Measurements from ENCODE around the gene PRDM1.

DNA sequence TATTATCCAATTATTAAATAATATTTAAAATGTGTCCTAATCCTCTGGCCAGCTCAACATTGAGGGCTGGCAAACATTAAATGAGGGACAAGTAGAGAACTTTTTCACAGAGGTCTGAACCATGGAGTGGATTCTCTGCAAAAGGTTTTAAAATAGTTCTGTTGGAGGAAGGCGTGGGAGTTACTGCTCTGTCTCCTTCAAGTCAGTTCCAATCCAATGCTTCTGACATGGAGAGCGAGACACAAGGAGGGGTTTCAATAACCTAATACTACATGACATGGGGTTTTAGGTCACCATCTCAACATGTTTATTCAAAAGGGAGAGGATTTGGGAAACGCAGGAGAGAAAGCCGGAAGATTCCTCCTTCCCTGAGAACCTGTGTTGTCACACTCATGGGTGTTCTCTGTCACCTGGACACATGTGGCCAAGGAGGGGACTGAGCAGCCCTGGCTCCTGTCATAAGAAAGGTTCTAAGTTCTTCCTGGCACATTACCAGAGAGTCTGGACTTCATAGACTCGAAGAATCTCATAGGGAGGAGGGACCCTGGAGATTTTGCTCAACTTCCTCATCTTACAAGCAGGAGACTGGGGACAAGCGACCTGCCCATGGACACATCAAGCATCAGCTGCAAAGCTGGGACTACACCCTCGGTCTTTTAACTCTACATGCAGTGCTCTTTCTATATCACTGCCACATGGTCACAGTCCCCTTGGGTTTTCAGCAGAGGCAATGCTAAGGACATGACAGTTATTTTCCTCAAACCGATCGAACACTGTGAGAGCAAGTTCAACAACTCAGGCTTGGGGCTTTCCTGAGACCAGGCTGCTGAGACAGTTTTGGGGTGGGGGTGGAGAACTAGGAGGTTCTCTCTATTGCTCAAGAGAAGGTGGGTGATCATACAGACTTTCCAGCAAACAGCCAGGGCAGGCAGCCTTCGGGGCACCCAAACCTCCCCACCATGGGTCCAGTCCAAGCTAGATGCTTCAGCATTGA lies 38.6 kb downstream of the PRDM1 start:
- TF ChIP-seq, protein P1, sequence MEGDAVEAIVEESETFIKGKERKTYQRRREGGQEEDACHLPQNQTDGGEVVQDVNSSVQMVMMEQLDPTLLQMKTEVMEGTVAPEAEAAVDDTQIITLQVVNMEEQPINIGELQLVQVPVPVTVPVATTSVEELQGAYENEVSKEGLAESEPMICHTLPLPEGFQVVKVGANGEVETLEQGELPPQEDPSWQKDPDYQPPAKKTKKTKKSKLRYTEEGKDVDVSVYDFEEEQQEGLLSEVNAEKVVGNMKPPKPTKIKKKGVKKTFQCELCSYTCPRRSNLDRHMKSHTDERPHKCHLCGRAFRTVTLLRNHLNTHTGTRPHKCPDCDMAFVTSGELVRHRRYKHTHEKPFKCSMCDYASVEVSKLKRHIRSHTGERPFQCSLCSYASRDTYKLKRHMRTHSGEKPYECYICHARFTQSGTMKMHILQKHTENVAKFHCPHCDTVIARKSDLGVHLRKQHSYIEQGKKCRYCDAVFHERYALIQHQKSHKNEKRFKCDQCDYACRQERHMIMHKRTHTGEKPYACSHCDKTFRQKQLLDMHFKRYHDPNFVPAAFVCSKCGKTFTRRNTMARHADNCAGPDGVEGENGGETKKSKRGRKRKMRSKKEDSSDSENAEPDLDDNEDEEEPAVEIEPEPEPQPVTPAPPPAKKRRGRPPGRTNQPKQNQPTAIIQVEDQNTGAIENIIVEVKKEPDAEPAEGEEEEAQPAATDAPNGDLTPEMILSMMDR (IDR thresholded peaks at IDR 0.05): no peak
- TF ChIP-seq POLR2AphosphoS5 (IDR thresholded peaks at IDR 0.05) (no peak), POLR2A (IDR thresholded peaks at IDR 0.05) (no peak)

Data from stomach (tissue), 4 donors.